Subcutaneous abdominal adipose tissue (tissue), 5 donors: Measurements from ENCODE around the gene KCNH6.

Source experiments
- H3K27ac ChIP-seq: one replicate; pipeline ENCODE4 v1.7.0; 2013; ENCODE audit warnings: low read depth, mild to moderate bottlenecking, inconsistent platforms, low read length, moderate library complexity
- H3K27me3 ChIP-seq, 5 donors: one replicate each; pipeline ENCODE4 v1.7.0; 2013; ENCODE audit warnings: low read length in 5 of 5, inconsistent platforms in 1 of 5; ENCODE audit not compliant: control insufficient read depth in 5 of 5, insufficient read depth in 4 of 5
- H3K36me3 ChIP-seq, 5 donors: one replicate each; pipeline ENCODE4 v1.7.0; 2013; ENCODE audit warnings: low read length in 5 of 5; ENCODE audit not compliant: control insufficient read depth in 5 of 5, insufficient read depth in 5 of 5
- H3K4me1 ChIP-seq, 5 donors: one replicate each; pipeline ENCODE4 v1.7.0; 2013; ENCODE audit warnings: low read length in 5 of 5, mild to moderate bottlenecking in 3 of 5, moderate library complexity in 1 of 5; ENCODE audit not compliant: control insufficient read depth in 5 of 5, insufficient read depth in 5 of 5
- H3K4me3 ChIP-seq, 5 donors: one replicate each; pipeline ENCODE4 v1.7.0; 2013; ENCODE audit warnings: low read length in 5 of 5, low read depth in 1 of 5
- H3K9ac ChIP-seq, 5 donors: one replicate each; pipeline ENCODE4 v1.7.0; 2013; ENCODE audit warnings: low read length in 5 of 5, mild to moderate bottlenecking in 4 of 5, moderate library complexity in 3 of 5
- H3K9me3 ChIP-seq, 5 donors: one replicate each; pipeline ENCODE4 v1.7.0; 2013; ENCODE audit warnings: low read length in 5 of 5; ENCODE audit not compliant: control insufficient read depth in 5 of 5
- donor health status: healthy.
- donor health status: healthy.
- donor health status: healthy.
- donor health status: healthy.
- donor health status: healthy.

KCNH6 gene

DNA sequence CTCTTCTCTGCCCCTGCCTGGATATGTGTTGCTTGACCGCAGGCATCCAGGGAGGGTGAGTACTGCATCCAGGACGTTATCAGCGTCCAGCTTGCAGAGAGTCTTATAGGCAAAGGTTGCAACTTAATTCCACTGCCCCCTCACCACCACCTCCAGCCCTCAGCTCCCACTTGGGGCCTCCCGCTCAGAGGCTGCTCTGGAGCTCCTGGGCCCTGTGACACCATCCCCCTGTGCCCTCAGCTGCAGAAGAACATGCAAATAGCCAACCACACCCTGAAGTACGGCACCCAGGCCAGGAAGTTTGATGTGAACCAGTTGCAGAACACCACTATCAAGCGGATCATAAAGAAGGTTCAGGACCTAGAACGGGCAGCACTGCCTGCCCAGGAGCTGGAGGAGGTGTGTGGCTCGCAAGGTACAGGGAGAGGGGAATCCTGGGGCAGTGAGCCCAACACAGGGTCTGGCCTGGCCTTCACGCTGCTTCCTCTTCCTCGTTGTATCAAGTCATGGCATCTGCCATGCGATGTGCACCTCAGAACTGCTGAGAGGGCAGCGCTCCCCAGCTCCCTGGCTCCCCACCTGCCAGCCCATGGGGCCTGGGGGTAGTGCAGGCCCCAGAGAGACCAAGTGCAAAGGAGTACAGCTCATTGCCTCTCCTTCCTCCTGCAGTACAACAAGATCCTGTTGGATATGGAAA is 36.7 kb upstream of the KCNH6 start:
- Histone ChIP-seq H3K9me3 (no peaks in the 10 kb centered on the region), H3K4me3 (no peak overlapping the region), H3K36me3 (peaks cover 0 to 74% (median 64%) of the 10 kb centered on the region in 5 donors), H3K9ac (no peak overlapping the region), H3K27ac (no peak overlapping the region), H3K4me1 (no peaks in the 10 kb centered on the region), H3K27me3 (no peaks in the 10 kb centered on the region)

DNA sequence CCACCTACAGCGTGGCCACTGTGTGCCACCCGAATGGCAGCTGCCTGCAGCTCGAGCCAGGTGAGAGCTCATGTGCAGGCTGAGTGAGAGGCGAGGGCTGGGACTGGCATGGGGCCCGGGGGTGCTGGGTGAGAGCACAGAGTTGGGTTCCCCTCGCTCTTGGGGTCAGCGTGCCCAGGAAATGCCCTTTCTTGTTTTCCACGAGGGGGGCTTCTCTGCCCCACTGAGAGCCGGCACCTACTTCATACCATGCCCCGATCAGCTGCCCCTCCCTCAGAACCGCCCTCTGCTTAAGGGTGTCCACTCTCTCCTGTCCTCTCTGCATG is 36.2 kb upstream of the KCNH6 start:
- Histone ChIP-seq H3K4me1 (no peaks in the 10 kb centered on the region), H3K9me3 (no peaks in the 10 kb centered on the region), H3K9ac (no peak overlapping the region), H3K36me3 (peaks cover 0 to 75% (median 61%) of the 10 kb centered on the region in 5 donors), H3K27ac (no peak overlapping the region), H3K27me3 (peaks cover 0 to 3% (median 0%) of the 10 kb centered on the region in 5 donors), H3K4me3 (no peak overlapping the region)

GRCh38 chr17:63488851-63489250 is 34.3 kb upstream of the KCNH6 start:
- no peaks in the 10 kb centered on the region for H3K9me3 ChIP-seq
- peaks cover 0 to 71% (median 56%) of the 10 kb centered on the region in 5 donors for H3K36me3 ChIP-seq
- no peak overlapping the region for H3K4me3 ChIP-seq
- H3K27ac ChIP-seq = no peak overlapping the region
- H3K9ac ChIP-seq = no peak overlapping the region
- H3K4me1 ChIP-seq = no peaks in the 10 kb centered on the region
- H3K27me3 ChIP-seq = peaks cover 0 to 3% (median 0%) of the 10 kb centered on the region in 5 donors

- Histone ChIP-seq H3K9me3 (no peaks in the 10 kb centered on the region), H3K36me3 (peaks cover 0 to 71% (median 57%) of the 10 kb centered on the region in 5 donors)
Observed at GRCh38 chr17:63489291-63489690, 33.9 kb upstream of the KCNH6 start.

DNA sequence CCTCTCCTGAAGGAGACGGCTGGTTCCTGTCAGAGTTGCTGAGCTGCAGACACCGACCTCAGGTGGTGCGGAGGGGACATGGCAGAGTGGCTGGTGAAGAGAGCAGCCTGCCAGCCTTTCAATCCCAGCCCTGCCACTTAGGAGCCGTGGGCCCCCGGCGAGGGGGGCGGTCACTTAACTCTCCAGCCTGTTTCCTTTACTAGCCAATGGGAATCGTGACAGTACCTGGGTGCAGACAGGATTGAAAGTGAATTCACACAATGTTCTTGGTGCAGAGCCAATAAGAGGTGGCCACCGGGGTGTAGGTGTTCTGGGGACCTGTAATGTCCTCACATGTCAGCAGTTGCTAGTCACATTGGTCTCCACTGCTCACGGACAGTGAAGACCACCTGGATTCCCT is 32.8 kb upstream of the KCNH6 start:
- H3K4me1 ChIP-seq = no peaks in the 10 kb centered on the region

More at GRCh38 chr17:63489291-63489690, 33.9 kb upstream of the KCNH6 start:
- Histone ChIP-seq H3K27ac (no peak overlapping the region), H3K27me3 (peaks cover 0 to 3% (median 0%) of the 10 kb centered on the region in 5 donors), H3K4me3 (no peak overlapping the region), H3K9ac (no peak overlapping the region), H3K4me1 (no peaks in the 10 kb centered on the region)

GRCh38 chr17:63490858-63491400 is 32.2 kb upstream of the KCNH6 start:
- Histone ChIP-seq H3K27me3 (peaks cover 0 to 3% (median 0%) of the 10 kb centered on the region in 5 donors), H3K9me3 (no peaks in the 10 kb centered on the region), H3K27ac (no peak overlapping the region), H3K4me1 (no peaks in the 10 kb centered on the region), H3K36me3 (peaks cover 0 to 75% (median 58%) of the 10 kb centered on the region in 5 donors), H3K4me3 (no peak overlapping the region), H3K9ac (no peak overlapping the region)

More for the DNA sequence above, 32.8 kb upstream of the KCNH6 start:
- Histone ChIP-seq H3K27me3 (peaks cover 0 to 3% (median 0%) of the 10 kb centered on the region in 5 donors), H3K9ac (no peak overlapping the region), H3K36me3 (peaks cover 0 to 71% (median 57%) of the 10 kb centered on the region in 5 donors), H3K9me3 (no peaks in the 10 kb centered on the region), H3K27ac (no peak overlapping the region), H3K4me3 (no peak overlapping the region)

DNA sequence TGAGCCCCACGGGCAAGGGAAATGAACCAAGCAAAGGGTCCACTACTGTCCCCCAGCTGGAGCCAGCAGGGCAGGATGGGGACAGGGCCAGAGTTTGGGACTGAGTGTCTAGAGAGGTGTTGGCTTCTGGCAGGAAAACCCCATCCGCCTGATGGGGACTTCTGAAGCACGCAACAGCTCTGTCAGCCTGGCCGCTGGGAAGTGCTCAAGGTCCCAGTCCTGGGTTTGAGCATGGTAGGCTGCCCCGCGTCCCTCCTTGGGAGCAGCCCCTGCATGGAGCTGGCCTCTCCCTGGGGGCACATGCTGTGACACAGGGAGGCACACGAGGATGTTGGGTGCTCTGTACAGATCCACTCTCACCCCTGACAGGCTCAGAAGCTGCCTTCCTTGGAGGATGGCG is 31.7 kb upstream of the KCNH6 start:
- Histone ChIP-seq H3K27me3 (peaks cover 0 to 3% (median 0%) of the 10 kb centered on the region in 5 donors), H3K4me3 (no peak overlapping the region), H3K4me1 (no peaks in the 10 kb centered on the region), H3K9ac (no peak overlapping the region), H3K27ac (no peak overlapping the region), H3K9me3 (no peaks in the 10 kb centered on the region), H3K36me3 (peaks cover 0 to 76% (median 57%) of the 10 kb centered on the region in 5 donors)

DNA sequence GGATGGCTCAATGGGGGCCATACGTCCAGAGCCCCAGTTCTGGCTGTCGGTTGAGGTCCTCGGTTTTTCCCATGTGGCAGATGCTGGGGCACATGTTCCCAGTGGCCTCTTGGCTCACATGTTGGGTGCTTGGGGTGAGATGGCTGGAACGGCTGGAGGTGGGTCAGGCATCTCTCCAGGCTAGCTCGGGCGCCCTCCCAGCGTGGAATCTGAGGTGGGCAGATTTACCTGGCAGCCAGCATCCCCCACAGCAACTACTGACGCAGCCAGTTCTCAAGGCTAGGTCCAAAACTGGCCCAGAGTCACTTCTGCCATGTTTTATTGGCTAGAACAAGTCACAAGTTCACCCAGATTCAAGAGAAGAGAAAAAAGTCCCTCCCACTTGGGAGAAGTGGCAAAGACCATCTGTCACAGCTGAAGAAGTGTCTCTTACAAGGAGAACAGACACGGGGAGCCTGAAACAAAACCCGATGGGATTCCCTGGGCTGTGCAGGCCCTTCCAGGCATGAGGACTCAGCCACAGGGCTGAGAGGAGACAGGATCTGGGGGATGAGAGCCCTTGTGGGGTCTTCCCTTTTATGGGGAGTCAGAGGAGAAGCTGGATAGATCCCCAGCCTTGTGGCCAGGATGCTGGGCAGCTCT is 31.1 kb upstream of the KCNH6 start:
- Histone ChIP-seq H3K4me1 (no peaks in the 10 kb centered on the region), H3K27ac (no peak overlapping the region)

GRCh38 chr17:63492940-63493339 is 30.2 kb upstream of the KCNH6 start:
- no peak overlapping the region for H3K9ac ChIP-seq
- H3K36me3 ChIP-seq = peaks cover 0 to 71% (median 51%) of the 10 kb centered on the region in 5 donors
- no peaks in the 10 kb centered on the region for H3K9me3 ChIP-seq
- H3K27ac ChIP-seq = no peak overlapping the region
- H3K27me3 ChIP-seq = peaks cover 0 to 3% (median 0%) of the 10 kb centered on the region in 5 donors
- no peaks in the 10 kb centered on the region for H3K4me1 ChIP-seq
- H3K4me3 ChIP-seq = no peak overlapping the region

More for the DNA sequence above, 31.1 kb upstream of the KCNH6 start:
- Histone ChIP-seq H3K9ac (no peak overlapping the region), H3K27me3 (peaks cover 0 to 3% (median 0%) of the 10 kb centered on the region in 5 donors), H3K4me3 (no peak overlapping the region), H3K9me3 (no peaks in the 10 kb centered on the region), H3K36me3 (peaks cover 0 to 76% (median 55%) of the 10 kb centered on the region in 5 donors)

DNA sequence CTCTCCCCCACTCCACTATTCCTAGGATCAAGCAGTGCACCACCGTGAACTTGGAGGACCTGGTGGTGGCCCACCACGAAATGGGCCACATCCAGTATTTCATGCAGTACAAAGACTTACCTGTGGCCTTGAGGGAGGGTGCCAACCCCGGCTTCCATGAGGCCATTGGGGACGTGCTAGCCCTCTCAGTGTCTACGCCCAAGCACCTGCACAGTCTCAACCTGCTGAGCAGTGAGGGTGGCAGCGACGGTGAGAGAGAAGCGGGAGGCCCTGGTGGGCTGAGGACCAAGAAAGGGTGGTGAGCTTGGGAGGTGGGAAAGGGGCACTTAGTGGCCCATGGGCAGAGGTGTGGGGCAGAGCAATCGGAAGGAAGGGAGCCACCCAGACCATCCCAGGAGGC is 29.7 kb upstream of the KCNH6 start:
- Histone ChIP-seq H3K4me3 (no peak overlapping the region), H3K9me3 (no peaks in the 10 kb centered on the region), H3K27me3 (peaks cover 0 to 3% (median 0%) of the 10 kb centered on the region in 5 donors), H3K36me3 (peaks cover 0 to 68% (median 51%) of the 10 kb centered on the region in 5 donors), H3K27ac (no peak overlapping the region), H3K4me1 (peaks cover 0 to under 1% (median 0%) of the 10 kb centered on the region in 5 donors), H3K9ac (no peak overlapping the region)
